Measurements from ENCODE around the gene LRRC53. TPM values are rescaled to one million over a fixed set of nuclear protein-coding genes. Genes with fewer than 3 reads are reported as not detected.

LRRC53 gene
- total RNA-seq, 1 donor from 2014 or later, result not detected

- H3K27me3 Mint-ChIP-seq (ENCODE audit: unreplicated experiment), result no peaks in the 10 kb centered on the region
- no peaks in the 10 kb centered on the region for H3K4me1 Mint-ChIP-seq (ENCODE audit: unreplicated experiment)
- no peaks in the 10 kb centered on the region for H3K36me3 Mint-ChIP-seq (ENCODE audit: unreplicated experiment)
- H3K27ac Mint-ChIP-seq (ENCODE audit: unreplicated experiment), result no peak overlapping the region
- H3K4me3 Mint-ChIP-seq (ENCODE audit: unreplicated experiment), result no peak overlapping the region
- DNase-seq (ENCODE audit: extremely low spot score, unreplicated experiment), result no peak
- TF ChIP-seq CTCF (IDR thresholded peaks at IDR 0.05), result no peak
- no peaks in the 10 kb centered on the region for H3K9me3 Mint-ChIP-seq (ENCODE audit: unreplicated experiment)
Measured at GRCh38 chr1:74523873-74524480, 11.6 kb upstream of the LRRC53 start.

DNA sequence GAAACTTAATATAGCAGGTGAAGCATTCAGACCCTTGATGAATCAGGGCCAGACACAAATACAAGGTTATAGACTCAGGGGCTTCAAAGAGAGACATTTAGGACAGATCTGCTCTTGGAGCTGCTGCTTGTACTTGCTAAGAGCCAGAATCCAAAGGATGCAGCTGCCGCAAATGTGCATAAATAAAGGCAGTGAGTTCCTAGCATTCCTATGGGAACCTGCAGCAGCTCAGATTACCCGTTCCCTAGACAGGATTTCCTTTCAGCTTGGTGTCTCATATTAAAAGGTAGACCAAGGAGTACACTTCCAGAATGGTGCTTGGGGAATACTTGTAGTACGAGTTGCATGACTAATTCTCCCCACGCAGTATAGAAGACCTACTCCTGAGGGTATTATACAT lies 9.7 kb upstream of the LRRC53 start:
- Mint-ChIP-seq H3K36me3 (ENCODE audit: unreplicated experiment) (no peaks in the 10 kb centered on the region), H3K4me1 (ENCODE audit: unreplicated experiment) (no peaks in the 10 kb centered on the region), H3K9me3 (ENCODE audit: unreplicated experiment) (no peaks in the 10 kb centered on the region), H3K27ac (ENCODE audit: unreplicated experiment) (no peak overlapping the region), H3K27me3 (ENCODE audit: unreplicated experiment) (no peaks in the 10 kb centered on the region), H3K4me3 (ENCODE audit: unreplicated experiment) (no peak overlapping the region)
- no peak for TF ChIP-seq CTCF (IDR thresholded peaks at IDR 0.05)
- no peak for DNase-seq (ENCODE audit: extremely low spot score, unreplicated experiment)

DNA sequence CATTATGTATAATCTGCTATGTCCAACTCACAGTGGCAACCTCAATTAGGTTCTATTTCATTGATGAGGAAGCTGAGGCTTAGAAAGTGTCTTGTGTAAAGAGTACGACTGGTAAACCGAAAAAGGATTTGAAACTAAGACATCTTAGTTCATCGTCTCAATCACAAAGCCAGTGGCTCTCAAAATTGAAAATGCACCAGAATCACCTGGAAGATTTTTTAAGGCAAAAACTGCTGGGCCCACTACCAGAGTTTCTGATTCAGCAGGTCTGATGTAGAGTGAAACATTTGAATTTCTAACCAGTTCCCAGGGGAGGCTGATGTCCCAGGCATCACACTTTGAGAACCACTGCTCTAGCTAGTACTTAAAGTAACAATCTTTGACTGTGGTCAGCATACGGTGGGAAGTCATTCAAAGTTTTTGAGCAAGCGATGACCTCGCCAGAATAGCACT lies 5.2 kb upstream of the LRRC53 start:
- TF ChIP-seq CTCF (IDR thresholded peaks at IDR 0.05), result no peak
- Mint-ChIP-seq H3K4me1 (ENCODE audit: unreplicated experiment) (no peaks in the 10 kb centered on the region), H3K36me3 (ENCODE audit: unreplicated experiment) (no peaks in the 10 kb centered on the region), H3K9me3 (ENCODE audit: unreplicated experiment) (no peaks in the 10 kb centered on the region), H3K4me3 (ENCODE audit: unreplicated experiment) (no peak overlapping the region), H3K27ac (ENCODE audit: unreplicated experiment) (no peak overlapping the region), H3K27me3 (ENCODE audit: unreplicated experiment) (peaks cover 6% of the 10 kb centered on the region)
- no peak for DNase-seq (ENCODE audit: extremely low spot score, unreplicated experiment)

GRCh38 chr1:74513411-74514300 lies 1.2 kb upstream of the LRRC53 start:
- Mint-ChIP-seq H3K27me3 (ENCODE audit: unreplicated experiment) (peaks cover 6% of the 10 kb centered on the region), H3K36me3 (ENCODE audit: unreplicated experiment) (no peaks in the 10 kb centered on the region), H3K9me3 (ENCODE audit: unreplicated experiment) (no peaks in the 10 kb centered on the region), H3K4me1 (ENCODE audit: unreplicated experiment) (no peaks in the 10 kb centered on the region), H3K27ac (ENCODE audit: unreplicated experiment) (no peak overlapping the region), H3K4me3 (ENCODE audit: unreplicated experiment) (no peak overlapping the region)
- no peak for TF ChIP-seq CTCF (IDR thresholded peaks at IDR 0.05)
- DNase-seq (ENCODE audit: extremely low spot score, unreplicated experiment), result no peak

DNA sequence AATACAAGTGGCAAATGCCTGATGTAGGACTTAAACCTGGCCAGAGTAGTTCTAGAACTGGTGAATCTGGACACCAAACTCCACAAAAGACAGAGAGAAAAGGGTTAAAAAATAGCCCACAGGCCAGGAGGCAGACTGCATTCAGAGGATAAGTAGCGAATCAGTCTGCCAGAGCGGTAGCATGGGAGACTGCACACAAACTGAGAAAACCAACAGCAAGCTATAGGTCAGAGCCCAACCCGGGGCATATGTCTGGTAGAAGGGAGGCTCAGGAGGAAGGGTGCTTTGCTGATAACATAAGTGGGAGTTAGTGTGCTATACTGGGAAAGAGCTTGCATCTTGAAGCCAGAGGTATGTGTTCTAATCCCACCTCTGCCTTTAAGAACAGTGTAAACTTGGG lies 4.0 kb downstream of the LRRC53 start:
- H3K4me3 Mint-ChIP-seq (ENCODE audit: unreplicated experiment), result no peak overlapping the region
- no peaks in the 10 kb centered on the region for H3K9me3 Mint-ChIP-seq (ENCODE audit: unreplicated experiment)
- no peak for TF ChIP-seq CTCF (IDR thresholded peaks at IDR 0.05)
- H3K27me3 Mint-ChIP-seq (ENCODE audit: unreplicated experiment), result peaks cover 3% of the 10 kb centered on the region
- DNase-seq (ENCODE audit: extremely low spot score, unreplicated experiment), result no peak
- H3K27ac Mint-ChIP-seq (ENCODE audit: unreplicated experiment), result no peak overlapping the region
- no peaks in the 10 kb centered on the region for H3K36me3 Mint-ChIP-seq (ENCODE audit: unreplicated experiment)
- no peaks in the 10 kb centered on the region for H3K4me1 Mint-ChIP-seq (ENCODE audit: unreplicated experiment)

Measured in osteocyte (in vitro differentiated cells).